Measurements from ENCODE around the gene RCN1. TPM values are rescaled to one million over a fixed set of nuclear protein-coding genes. Genes with fewer than 3 reads are reported as not detected.
"Not testable (repeated sequence)": the region's sequence is repeated elsewhere in the genome, so short reads cannot be mapped to it uniquely, and the experiment has no call there.

The RCN1 gene
- total and polyA plus RNA-seq, 11 donors = 14.4 to 76.5 (median 25.3) TPM

DNA sequence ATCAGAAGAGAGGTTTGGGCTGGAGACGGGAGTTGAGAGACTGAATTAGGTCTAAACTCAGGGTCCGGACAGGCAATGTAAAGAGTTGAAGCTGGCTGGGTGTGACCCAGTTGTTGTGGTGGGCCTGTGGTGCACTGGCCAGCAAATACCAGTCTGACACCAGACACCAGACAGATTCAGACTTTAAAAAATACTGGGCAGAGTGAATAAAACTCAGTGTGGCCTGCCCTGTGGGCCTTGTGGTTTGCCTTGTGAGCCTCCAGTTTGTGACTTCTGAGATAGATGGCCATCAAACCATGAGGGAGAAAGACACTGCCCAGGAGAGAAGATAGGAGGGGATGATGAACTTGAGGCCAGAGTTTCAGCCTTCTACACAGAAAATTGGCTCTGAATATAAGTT is 25.8 kb downstream of the RCN1 start:
- Histone ChIP-seq H3K36me3 (no peaks in the 10 kb centered on the region), H3K9me3 (no peaks in the 10 kb centered on the region), H3K27ac (no peak overlapping the region), H3K4me1 (no peaks in the 10 kb centered on the region), H3K4me3 (no peak overlapping the region), H3K27me3 (peaks cover 0 to 2% (median 0%) of the 10 kb centered on the region in 9 donors)
- WGBS, 4 donors = 85 to 98% (median 90%) methylated on average over 2 of the region's 2 CpGs
- DNase-seq (no peak), ATAC-seq (no peak)
- intact Hi-C loops (cut with DNase I) = no loop called here
- TF ChIP-seq, protein P1, sequence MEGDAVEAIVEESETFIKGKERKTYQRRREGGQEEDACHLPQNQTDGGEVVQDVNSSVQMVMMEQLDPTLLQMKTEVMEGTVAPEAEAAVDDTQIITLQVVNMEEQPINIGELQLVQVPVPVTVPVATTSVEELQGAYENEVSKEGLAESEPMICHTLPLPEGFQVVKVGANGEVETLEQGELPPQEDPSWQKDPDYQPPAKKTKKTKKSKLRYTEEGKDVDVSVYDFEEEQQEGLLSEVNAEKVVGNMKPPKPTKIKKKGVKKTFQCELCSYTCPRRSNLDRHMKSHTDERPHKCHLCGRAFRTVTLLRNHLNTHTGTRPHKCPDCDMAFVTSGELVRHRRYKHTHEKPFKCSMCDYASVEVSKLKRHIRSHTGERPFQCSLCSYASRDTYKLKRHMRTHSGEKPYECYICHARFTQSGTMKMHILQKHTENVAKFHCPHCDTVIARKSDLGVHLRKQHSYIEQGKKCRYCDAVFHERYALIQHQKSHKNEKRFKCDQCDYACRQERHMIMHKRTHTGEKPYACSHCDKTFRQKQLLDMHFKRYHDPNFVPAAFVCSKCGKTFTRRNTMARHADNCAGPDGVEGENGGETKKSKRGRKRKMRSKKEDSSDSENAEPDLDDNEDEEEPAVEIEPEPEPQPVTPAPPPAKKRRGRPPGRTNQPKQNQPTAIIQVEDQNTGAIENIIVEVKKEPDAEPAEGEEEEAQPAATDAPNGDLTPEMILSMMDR (IDR thresholded peaks at IDR 0.05) = no peak
- TF ChIP-seq POLR2A (IDR thresholded peaks at IDR 0.05) = no peak

DNA sequence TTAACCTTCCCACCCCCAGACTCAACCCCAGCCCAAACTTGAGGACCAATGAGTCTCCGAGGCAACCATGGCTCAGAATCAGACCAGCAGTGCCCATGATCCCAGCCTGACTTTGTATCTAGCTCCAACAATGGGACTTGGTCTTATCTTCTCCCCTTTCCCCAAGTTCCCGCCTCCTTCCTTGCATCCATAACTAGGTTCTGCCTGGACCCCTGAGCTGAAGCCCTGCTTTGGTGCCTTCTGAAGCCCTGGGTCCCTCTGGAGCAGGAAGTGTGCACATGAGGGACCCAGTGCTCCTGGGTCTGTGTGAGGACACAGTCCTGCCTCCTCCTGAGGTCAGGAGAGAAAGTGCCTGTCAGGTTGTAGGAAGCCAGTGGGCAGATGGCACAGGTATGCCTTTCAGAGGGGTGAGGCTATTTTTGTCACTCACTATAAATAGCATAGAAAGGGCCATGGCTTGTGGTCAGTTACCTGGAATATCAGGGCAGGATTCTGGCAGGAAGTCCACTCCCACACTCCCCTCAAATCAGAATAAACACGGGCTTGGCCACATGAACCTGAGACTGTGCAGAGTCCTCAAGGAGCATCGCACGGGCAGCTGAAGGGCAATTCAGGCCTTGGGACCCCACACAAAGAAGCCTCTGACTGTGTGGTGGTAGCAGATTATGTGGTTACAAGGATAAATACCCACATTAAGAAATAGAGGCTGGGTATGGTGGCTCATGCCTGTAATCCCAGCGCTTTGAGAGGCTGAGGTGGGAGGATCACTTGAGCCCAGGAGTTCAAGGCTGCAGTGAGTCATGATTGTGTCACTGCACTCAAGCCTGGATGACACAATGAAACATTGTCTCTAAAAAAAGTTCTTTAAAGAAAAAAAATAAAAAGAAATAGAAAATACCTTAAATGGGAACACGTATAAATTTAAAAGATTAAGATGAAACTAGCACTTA is 27.4 kb downstream of the RCN1 start:
- Histone ChIP-seq H3K27me3 (peaks cover 0 to 12% (median 0%) of the 10 kb centered on the region in 9 donors), H3K4me3 (no peak overlapping the region), H3K9me3 (no peaks in the 10 kb centered on the region), H3K27ac (no peak overlapping the region), H3K4me1 (no peaks in the 10 kb centered on the region), H3K36me3 (no peaks in the 10 kb centered on the region)
- ATAC-seq = no peak
- 70 to 85% (median 84%) methylated on average over 7 of the region's 7 CpGs for WGBS, 4 donors
- no peak for TF ChIP-seq POLR2A (IDR thresholded peaks at IDR 0.05)
- TF ChIP-seq, protein P1 (IDR thresholded peaks at IDR 0.05) = no peak
- no peak for DNase-seq
- intact Hi-C loops (cut with DNase I) = no loop called here

DNA sequence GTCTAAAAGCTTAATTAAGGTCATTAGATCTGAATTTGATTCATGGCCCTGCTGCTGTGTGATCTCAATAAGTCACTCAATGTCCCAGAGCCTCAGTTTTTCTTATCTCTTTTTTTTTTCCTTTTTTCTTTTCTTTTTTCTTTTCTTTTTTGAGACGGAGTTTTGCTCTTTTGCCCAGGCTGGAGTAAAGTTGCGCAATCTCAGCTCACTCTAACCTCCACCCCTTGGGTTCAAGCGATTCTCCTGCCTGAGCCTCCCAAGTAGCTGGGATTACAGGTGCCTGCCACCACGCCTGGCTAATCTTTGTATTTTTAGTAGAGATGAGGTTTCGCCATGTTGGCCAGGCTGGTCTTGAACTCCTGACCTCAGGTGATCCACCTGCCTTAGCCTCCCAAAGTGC is 28.3 kb downstream of the RCN1 start:
- H3K27ac ChIP-seq; H3K4me3 ChIP-seq; DNase-seq; ATAC-seq; H3K4me1 ChIP-seq; intact Hi-C loops (cut with DNase I); H3K9me3 ChIP-seq; H3K36me3 ChIP-seq: not testable (repeated sequence)
- WGBS, 4 donors = 91 to 93% (median 92%) methylated on average over 5 of the region's 5 CpGs
- peaks cover 0 to 12% (median 0%) of the 10 kb centered on the region in 9 donors for H3K27me3 ChIP-seq

DNA sequence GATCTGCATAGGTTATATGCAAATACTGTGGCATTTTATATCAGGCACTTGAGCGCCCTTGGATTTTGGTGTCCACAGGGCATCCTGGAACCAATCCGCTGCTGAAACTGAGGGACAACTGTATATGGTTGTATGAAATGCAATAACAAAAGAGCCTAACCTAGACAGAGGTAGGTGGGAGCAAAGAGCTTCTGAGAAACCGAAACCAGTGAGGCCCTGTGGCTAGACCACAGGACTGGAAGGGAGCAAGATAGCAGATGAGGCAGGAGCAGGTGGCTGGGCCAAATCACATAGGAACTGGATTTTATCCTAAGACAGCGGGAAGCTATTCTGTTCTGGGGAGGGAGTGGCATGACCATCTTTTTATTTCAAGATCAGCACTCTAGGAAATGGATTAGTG is 30.1 kb downstream of the RCN1 start:
- peaks cover 0 to 12% (median 0%) of the 10 kb centered on the region in 9 donors for H3K27me3 ChIP-seq
- ATAC-seq (no peak), DNase-seq (no peak)
- no peak overlapping the region for H3K27ac ChIP-seq
- H3K36me3 ChIP-seq = no peaks in the 10 kb centered on the region
- no peak overlapping the region for H3K4me3 ChIP-seq
- no peaks in the 10 kb centered on the region for H3K9me3 ChIP-seq
- no peaks in the 10 kb centered on the region for H3K4me1 ChIP-seq
- TF ChIP-seq POLR2A (IDR thresholded peaks at IDR 0.05) = no peak
- TF ChIP-seq, protein P1 (IDR thresholded peaks at IDR 0.05) = no peak
- intact Hi-C loops (cut with DNase I) = no loop called here
- 87 to 97% (median 93%) methylated on average over 4 of the region's 4 CpGs for WGBS, 4 donors

Measured in heart left ventricle (tissue), 16 donors.